DND-41 (cell line): ENCODE measurements around the gene CLK4.

Source experiments
- EZH2 ChIP-seq: IDR thresholded peaks from 3 replicates; pipeline ENCODE4 v1.6.1; 2012; ENCODE audit warnings: borderline replicate concordance, low read depth, mild to moderate bottlenecking, moderate library complexity, low read length, inconsistent platforms; ENCODE audit not compliant: severe bottlenecking
- TF ChIP-seq, protein P1 (sequence below): IDR thresholded peaks from 2 replicates; pipeline ENCODE4 v1.5.1; 2012; ENCODE audit warnings: borderline replicate concordance, low read length, moderate library complexity, mild to moderate bottlenecking; ENCODE audit not compliant: poor library complexity, severe bottlenecking; ENCODE audit errors: extremely low read depth

GRCh38 chr5:178662541-178662860, 35.7 kb upstream of the CLK4 start:
- TF ChIP-seq, protein P1, sequence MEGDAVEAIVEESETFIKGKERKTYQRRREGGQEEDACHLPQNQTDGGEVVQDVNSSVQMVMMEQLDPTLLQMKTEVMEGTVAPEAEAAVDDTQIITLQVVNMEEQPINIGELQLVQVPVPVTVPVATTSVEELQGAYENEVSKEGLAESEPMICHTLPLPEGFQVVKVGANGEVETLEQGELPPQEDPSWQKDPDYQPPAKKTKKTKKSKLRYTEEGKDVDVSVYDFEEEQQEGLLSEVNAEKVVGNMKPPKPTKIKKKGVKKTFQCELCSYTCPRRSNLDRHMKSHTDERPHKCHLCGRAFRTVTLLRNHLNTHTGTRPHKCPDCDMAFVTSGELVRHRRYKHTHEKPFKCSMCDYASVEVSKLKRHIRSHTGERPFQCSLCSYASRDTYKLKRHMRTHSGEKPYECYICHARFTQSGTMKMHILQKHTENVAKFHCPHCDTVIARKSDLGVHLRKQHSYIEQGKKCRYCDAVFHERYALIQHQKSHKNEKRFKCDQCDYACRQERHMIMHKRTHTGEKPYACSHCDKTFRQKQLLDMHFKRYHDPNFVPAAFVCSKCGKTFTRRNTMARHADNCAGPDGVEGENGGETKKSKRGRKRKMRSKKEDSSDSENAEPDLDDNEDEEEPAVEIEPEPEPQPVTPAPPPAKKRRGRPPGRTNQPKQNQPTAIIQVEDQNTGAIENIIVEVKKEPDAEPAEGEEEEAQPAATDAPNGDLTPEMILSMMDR = no peak
- TF ChIP-seq EZH2 = no peak
